ENCODE data around the gene ATP2A3. TPM values are rescaled to one million over a fixed set of nuclear protein-coding genes. Genes with fewer than 3 reads are reported as not detected.
"Not testable (repeated sequence)": the region's sequence is repeated elsewhere in the genome, so short reads cannot be mapped to it uniquely, and the experiment has no call there.

Gene ATP2A3
- polyA plus RNA-seq, 3 donors = 6.9 to 46.5 (median 9.5) TPM

DNA sequence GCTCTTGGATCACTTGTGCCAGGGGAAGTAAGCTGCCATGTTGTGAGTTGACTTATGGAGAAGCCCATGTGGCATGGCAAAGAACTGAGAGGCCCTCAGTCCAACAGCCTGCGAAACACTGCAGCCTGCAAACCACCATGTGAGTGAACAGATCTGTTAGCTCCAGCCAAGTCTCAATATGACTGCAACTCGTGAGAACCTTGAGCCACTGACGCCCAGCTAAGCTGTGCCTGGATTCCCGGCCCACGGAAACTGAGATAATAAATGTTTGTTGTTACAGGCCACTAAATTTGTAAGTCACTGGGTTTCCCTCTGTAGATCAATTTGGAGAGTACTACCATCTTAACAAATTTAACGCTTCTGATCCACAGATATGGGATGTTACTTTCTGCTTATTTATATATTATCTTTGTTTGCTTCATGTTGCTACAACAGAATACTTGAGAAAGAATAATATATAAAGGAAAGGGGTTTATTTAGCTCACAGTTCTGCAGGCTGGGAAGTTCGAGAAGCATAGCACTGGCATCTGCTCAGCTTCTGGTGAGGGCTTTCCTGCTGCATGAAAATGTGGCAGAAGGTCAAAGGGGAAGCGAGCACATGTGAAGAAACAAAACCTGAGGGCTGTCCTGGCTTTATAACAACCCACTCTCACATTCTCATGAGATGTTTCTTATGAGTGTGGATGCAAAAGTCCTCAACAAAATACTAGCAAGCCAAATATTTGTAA lies 29.4 kb upstream of the ATP2A3 start:
- H3K4me1 Mint-ChIP-seq = peaks cover 4% of the 10 kb centered on the region
- H3K27ac Mint-ChIP-seq = no peak overlapping the region
- H3K4me2 ChIP-seq (replicated peaks; ENCODE audit: extremely low read depth, low read length, poor library complexity, severe bottlenecking) = no peak overlapping the region
- H3K36me3 ChIP-seq (replicated peaks in 1 of 2; ENCODE audit: control insufficient read depth in 1 of 2, insufficient read depth in 2 of 2, low read length in 2 of 2) = no peaks in the 10 kb centered on the region
- H3K27me3 ChIP-seq (ENCODE audit: control insufficient read depth in 2 of 2, insufficient read depth in 2 of 2, low read length in 2 of 2) = no peaks in the 10 kb centered on the region
- no peaks in the 10 kb centered on the region for H3K36me3 Mint-ChIP-seq
- no peak overlapping the region for H3K9ac ChIP-seq (ENCODE audit: insufficient read depth, low read length, poor library complexity, severe bottlenecking)
- H3K79me2 ChIP-seq (ENCODE audit: insufficient read depth, low read length) = no peaks in the 10 kb centered on the region
- intact Hi-C loops (cut with micrococcal nuclease) = no loop called here
- H2AFZ ChIP-seq (ENCODE audit: insufficient read depth, low read depth, low read length, poor library complexity, severe bottlenecking) = no peak overlapping the region
- TF ChIP-seq, protein P1, sequence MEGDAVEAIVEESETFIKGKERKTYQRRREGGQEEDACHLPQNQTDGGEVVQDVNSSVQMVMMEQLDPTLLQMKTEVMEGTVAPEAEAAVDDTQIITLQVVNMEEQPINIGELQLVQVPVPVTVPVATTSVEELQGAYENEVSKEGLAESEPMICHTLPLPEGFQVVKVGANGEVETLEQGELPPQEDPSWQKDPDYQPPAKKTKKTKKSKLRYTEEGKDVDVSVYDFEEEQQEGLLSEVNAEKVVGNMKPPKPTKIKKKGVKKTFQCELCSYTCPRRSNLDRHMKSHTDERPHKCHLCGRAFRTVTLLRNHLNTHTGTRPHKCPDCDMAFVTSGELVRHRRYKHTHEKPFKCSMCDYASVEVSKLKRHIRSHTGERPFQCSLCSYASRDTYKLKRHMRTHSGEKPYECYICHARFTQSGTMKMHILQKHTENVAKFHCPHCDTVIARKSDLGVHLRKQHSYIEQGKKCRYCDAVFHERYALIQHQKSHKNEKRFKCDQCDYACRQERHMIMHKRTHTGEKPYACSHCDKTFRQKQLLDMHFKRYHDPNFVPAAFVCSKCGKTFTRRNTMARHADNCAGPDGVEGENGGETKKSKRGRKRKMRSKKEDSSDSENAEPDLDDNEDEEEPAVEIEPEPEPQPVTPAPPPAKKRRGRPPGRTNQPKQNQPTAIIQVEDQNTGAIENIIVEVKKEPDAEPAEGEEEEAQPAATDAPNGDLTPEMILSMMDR (IDR thresholded peaks at IDR 0.05) = no peak
- H3K27me3 Mint-ChIP-seq (ENCODE audit: low read depth in 3 of 3) = peaks cover 2 to 5% (median 2%) of the 10 kb centered on the region in 3 donors
- H3K4me3 ChIP-seq (replicated peaks in 1 of 3; ENCODE audit: low read depth in 2 of 3, low read length in 3 of 3) = no peak overlapping the region
- peaks cover 0 to 4% of the 10 kb centered on the region in 2 donors for H3K9me3 ChIP-seq (replicated peaks in 1 of 2; ENCODE audit: control insufficient read depth in 1 of 2, insufficient read depth in 1 of 2, low read length in 2 of 2)
- no peak overlapping the region for H3K27ac ChIP-seq (ENCODE audit: low read depth in 1 of 2, low read length in 2 of 2)
- H3K9me3 Mint-ChIP-seq = peaks cover 0 to 23% (median 14%) of the 10 kb centered on the region in 7 donors
- H4K20me1 ChIP-seq (ENCODE audit: insufficient read depth, low read length) = no peaks in the 10 kb centered on the region
- 100% methylated on average over 3 of the region's 8 CpGs for WGBS (ENCODE audit: insufficient coverage)
- no peak for DNase-seq
- no peaks in the 10 kb centered on the region for H3K4me1 ChIP-seq (ENCODE audit: control insufficient read depth in 1 of 2, insufficient read depth in 2 of 2, low read length in 2 of 2)
- no peak overlapping the region for H3K4me3 Mint-ChIP-seq

DNA sequence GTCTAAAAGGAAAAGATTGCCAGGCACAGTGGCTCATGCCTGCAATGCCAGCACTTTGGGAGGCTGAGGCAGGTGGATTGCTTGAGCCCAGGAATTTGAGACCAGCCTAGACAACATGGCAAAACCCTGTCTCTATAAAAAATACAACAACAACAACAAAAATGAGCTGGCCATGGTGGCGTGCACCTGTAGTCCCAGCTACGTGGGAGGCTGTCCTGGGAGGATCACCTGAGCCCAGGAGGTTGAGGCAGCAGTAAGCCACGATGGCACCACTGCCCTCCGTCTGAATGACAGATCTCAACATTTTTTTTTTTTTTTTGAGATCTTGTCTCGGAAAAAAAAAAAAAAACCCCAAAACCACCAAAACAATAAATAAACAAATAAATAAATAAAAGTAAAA lies 28.1 kb upstream of the ATP2A3 start:
- H3K27me3 ChIP-seq (ENCODE audit: control insufficient read depth in 2 of 2, insufficient read depth in 2 of 2, low read length in 2 of 2) = no peaks in the 10 kb centered on the region
- Mint-ChIP-seq H3K27me3 (ENCODE audit: low read depth in 3 of 3) (peaks cover 2 to 7% (median 2%) of the 10 kb centered on the region in 3 donors), H3K9me3 (peaks cover 0 to 18% (median 8%) of the 10 kb centered on the region in 7 donors), H3K4me3 (no peak overlapping the region), H3K27ac (no peak overlapping the region), H3K36me3 (no peaks in the 10 kb centered on the region), H3K4me1 (peaks cover 4% of the 10 kb centered on the region)
- no peak overlapping the region for H3K9ac ChIP-seq (ENCODE audit: insufficient read depth, low read length, poor library complexity, severe bottlenecking)
- no peaks in the 10 kb centered on the region for H3K36me3 ChIP-seq (replicated peaks in 1 of 2; ENCODE audit: control insufficient read depth in 1 of 2, insufficient read depth in 2 of 2, low read length in 2 of 2)
- H3K4me3 ChIP-seq (replicated peaks in 1 of 3; ENCODE audit: low read depth in 2 of 3, low read length in 3 of 3) = no peak overlapping the region
- no peaks in the 10 kb centered on the region for H4K20me1 ChIP-seq (ENCODE audit: insufficient read depth, low read length)
- no peaks in the 10 kb centered on the region for H3K4me1 ChIP-seq (ENCODE audit: control insufficient read depth in 1 of 2, insufficient read depth in 2 of 2, low read length in 2 of 2)
- WGBS (ENCODE audit: insufficient coverage) = 100% methylated on average over 1 of the region's 5 CpGs
- H3K9me3 ChIP-seq (replicated peaks in 1 of 2; ENCODE audit: control insufficient read depth in 1 of 2, insufficient read depth in 1 of 2, low read length in 2 of 2) = peaks cover 0 to 4% of the 10 kb centered on the region in 2 donors
- no peaks in the 10 kb centered on the region for H3K79me2 ChIP-seq (ENCODE audit: insufficient read depth, low read length)
- H3K27ac ChIP-seq (ENCODE audit: low read depth in 1 of 2, low read length in 2 of 2) = no peak overlapping the region
- no peak overlapping the region for H2AFZ ChIP-seq (ENCODE audit: insufficient read depth, low read depth, low read length, poor library complexity, severe bottlenecking)
- no peak for DNase-seq
- H3K4me2 ChIP-seq (replicated peaks; ENCODE audit: extremely low read depth, low read length, poor library complexity, severe bottlenecking) = no peak overlapping the region
- TF ChIP-seq, protein P1 (IDR thresholded peaks at IDR 0.05) = no peak
- intact Hi-C loops (cut with micrococcal nuclease) = no loop called here

DNA sequence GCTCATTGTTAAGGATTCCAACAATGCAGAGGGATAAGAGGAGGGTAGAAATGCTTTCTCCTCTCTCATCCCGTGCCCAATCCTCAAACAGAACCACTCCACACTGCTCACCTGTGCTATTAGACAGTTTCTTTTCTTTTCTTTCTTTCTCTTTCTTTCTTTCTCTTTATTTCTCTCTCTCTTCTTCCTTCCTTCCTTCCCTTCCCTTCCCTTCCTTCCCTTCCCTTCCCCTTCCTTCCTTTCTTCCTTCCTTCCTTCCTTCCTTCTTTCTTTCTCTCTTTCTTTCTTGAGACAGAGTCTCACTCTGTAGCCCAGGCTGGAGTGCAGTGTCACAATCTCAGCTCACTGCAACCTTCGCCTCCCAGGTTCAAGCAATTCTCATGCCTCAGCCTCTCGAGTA lies 27.5 kb upstream of the ATP2A3 start:
- WGBS (ENCODE audit: insufficient coverage) = 100% methylated on average over 1 of the region's 3 CpGs
- H3K27me3 Mint-ChIP-seq (ENCODE audit: low read depth in 3 of 3); H3K27ac ChIP-seq (ENCODE audit: low read depth in 1 of 2, low read length in 2 of 2); H3K4me1 Mint-ChIP-seq; H3K9me3 ChIP-seq (replicated peaks in 1 of 2; ENCODE audit: control insufficient read depth in 1 of 2, insufficient read depth in 1 of 2, low read length in 2 of 2); H3K4me3 Mint-ChIP-seq; H3K4me3 ChIP-seq (replicated peaks in 1 of 3; ENCODE audit: low read depth in 2 of 3, low read length in 3 of 3); H3K9ac ChIP-seq (ENCODE audit: insufficient read depth, low read length, poor library complexity, severe bottlenecking); H4K20me1 ChIP-seq (ENCODE audit: insufficient read depth, low read length); H2AFZ ChIP-seq (ENCODE audit: insufficient read depth, low read depth, low read length, poor library complexity, severe bottlenecking); intact Hi-C loops (cut with micrococcal nuclease); H3K4me1 ChIP-seq (ENCODE audit: control insufficient read depth in 1 of 2, insufficient read depth in 2 of 2, low read length in 2 of 2); H3K36me3 ChIP-seq (replicated peaks in 1 of 2; ENCODE audit: control insufficient read depth in 1 of 2, insufficient read depth in 2 of 2, low read length in 2 of 2); H3K36me3 Mint-ChIP-seq; H3K27me3 ChIP-seq (ENCODE audit: control insufficient read depth in 2 of 2, insufficient read depth in 2 of 2, low read length in 2 of 2); DNase-seq; H3K4me2 ChIP-seq (replicated peaks; ENCODE audit: extremely low read depth, low read length, poor library complexity, severe bottlenecking); H3K79me2 ChIP-seq (ENCODE audit: insufficient read depth, low read length): not testable (repeated sequence)
- Mint-ChIP-seq H3K9me3 (peaks cover 0 to 16% (median 7%) of the 10 kb centered on the region in 7 donors), H3K27ac (peak overlapping the region in 2 of 7 donors; percentile 19 to 26)

Data from CD14-positive monocyte (primary cell).